IMR-90 (cell line): ENCODE measurements around the gene HLX. TPM values are rescaled to one million over a fixed set of nuclear protein-coding genes. Genes with fewer than 3 reads are reported as not detected.
A peak's percentile ranks its signal among the peaks of the same experiment; 100 is the strongest.

Experiments used
- ATAC-seq: fragments of 200-7000 bp; cut with Tn5 transposase; 2 replicates; pipeline ENCODE4 v1.9.1; 2020; ENCODE audit warnings: low read depth, mild to moderate bottlenecking, moderate library complexity
- BruUV-seq: library from RNA; stranded (reverse); fragments of 400-500 nt; replicated peaks from 2 replicates; lab custom pipeline; 2021; lab: Mats Ljungman, UMichigan
- CTCF ChIA-PET: fragments of 300-600 bp; formaldehyde crosslinking; extraction: SDS; loops from one replicate; lab custom pipeline; 2021; ENCODE audit warnings: antibody characterized with exemption; lab: Yijun Ruan, JAX
- POLR2A ChIA-PET: fragments of 300-600 bp; sonication (Branson Sonifier 250); formaldehyde crosslinking; loops from one replicate; lab custom pipeline; 2022; ENCODE audit warnings: antibody characterized with exemption; ENCODE audit not compliant: unreplicated experiment; lab: Charles Lee
- DNase-seq: peaks from one replicate; pipeline ENCODE4 v3.0.0; 2013
- H2AFZ ChIP-seq: replicated peaks from 2 replicates; pipeline ENCODE3; 2013; ENCODE audit warnings: low read length, mild to moderate bottlenecking; ENCODE audit not compliant: poor library complexity
- H2AK5ac ChIP-seq: 2 replicates; pipeline ENCODE4 v1.6.1; 2013; ENCODE audit warnings: low read depth, low read length, inconsistent platforms
- H2AK9ac ChIP-seq: replicated peaks from 2 replicates; pipeline ENCODE3; 2013; ENCODE audit warnings: mild to moderate bottlenecking, low read depth, low read length, moderate library complexity; ENCODE audit not compliant: poor library complexity
- H2BK120ac ChIP-seq: 2 replicates; pipeline ENCODE4 v1.6.1; 2013; ENCODE audit warnings: low read depth, low read length, inconsistent platforms
- H2BK15ac ChIP-seq: 3 replicates; pipeline ENCODE4 v1.6.1; 2013; ENCODE audit warnings: low read depth, low read length, inconsistent platforms
- H2BK20ac ChIP-seq: 2 replicates; pipeline ENCODE4 v1.6.1; 2013; ENCODE audit warnings: low read depth, mild to moderate bottlenecking, inconsistent platforms, low read length, moderate library complexity
- H2BK5ac ChIP-seq: 2 replicates; pipeline ENCODE4 v1.6.1; 2013; ENCODE audit warnings: mild to moderate bottlenecking, low read depth, low read length, inconsistent platforms; ENCODE audit not compliant: poor library complexity, severe bottlenecking
- H3K14ac ChIP-seq: replicated peaks from 2 replicates; pipeline ENCODE4 v1.6.1; 2013; ENCODE audit warnings: low read depth, low read length, inconsistent platforms
- H3K18ac ChIP-seq: 2 replicates; pipeline ENCODE4 v1.6.1; 2013; ENCODE audit warnings: low read depth, low read length, control low read depth
- H3K23ac ChIP-seq: 2 replicates; pipeline ENCODE4 v1.6.1; 2013; ENCODE audit warnings: low read depth, low read length, inconsistent platforms
- H3K27ac ChIP-seq: 2 replicates; pipeline ENCODE4 v1.5.1; 2013; ENCODE audit warnings: mild to moderate bottlenecking, control low read depth, low read length; ENCODE audit not compliant: insufficient read depth
- H3K27me3 ChIP-seq: 2 replicates; pipeline ENCODE4 v1.6.1; 2013; ENCODE audit warnings: low read length; ENCODE audit not compliant: control insufficient read depth, insufficient read depth
- H3K36me3 ChIP-seq: 2 replicates; pipeline ENCODE4 v1.6.1; 2013; ENCODE audit warnings: low read length, mixed read lengths; ENCODE audit not compliant: control insufficient read depth, insufficient read depth
- H3K4ac ChIP-seq: 2 replicates; pipeline ENCODE4 v1.6.1; 2013; ENCODE audit warnings: low read depth, low read length, inconsistent platforms
- H3K4me1 ChIP-seq: 2 replicates; pipeline ENCODE4 v1.6.1; 2013; ENCODE audit warnings: low read length, mixed read lengths; ENCODE audit not compliant: control insufficient read depth, insufficient read depth
- H3K4me2 ChIP-seq: 2 replicates; pipeline ENCODE4 v1.6.1; 2013; ENCODE audit warnings: low read depth, mild to moderate bottlenecking, control low read depth, low read length, moderate library complexity
- H3K4me3 ChIP-seq: 2 replicates; pipeline ENCODE4 v1.5.1; 2013; ENCODE audit warnings: low read depth, mild to moderate bottlenecking, control low read depth, low read length, moderate library complexity; ENCODE audit not compliant: insufficient read depth
- H3K56ac ChIP-seq: 2 replicates; pipeline ENCODE4 v1.6.1; 2013; ENCODE audit warnings: low read length, inconsistent platforms; ENCODE audit not compliant: insufficient read depth; ENCODE audit errors: extremely low read depth
- H3K79me1 ChIP-seq, 2 experiments: 2 replicates each; pipeline ENCODE4 v1.6.1; 2013; ENCODE audit warnings: low read length in 2 of 2, inconsistent platforms in 1 of 2, low read depth in 1 of 2
- H3K9ac ChIP-seq: 2 replicates; pipeline ENCODE4 v1.6.1; 2013; ENCODE audit warnings: low read depth, low read length, control low read depth
- H3K9me1 ChIP-seq: 2 replicates; pipeline ENCODE4 v1.6.1; 2013; ENCODE audit warnings: low read length, inconsistent platforms; ENCODE audit not compliant: insufficient read depth
- H3K9me3 ChIP-seq: 2 replicates; pipeline ENCODE4 v1.6.1; 2013; ENCODE audit warnings: low read length; ENCODE audit not compliant: control insufficient read depth, insufficient read depth
- H4K20me1 ChIP-seq: 2 replicates; pipeline ENCODE4 v1.6.1; 2013; ENCODE audit warnings: low read length, inconsistent platforms; ENCODE audit not compliant: insufficient read depth
- H4K5ac ChIP-seq: 2 replicates; pipeline ENCODE4 v1.6.1; 2013; ENCODE audit warnings: mild to moderate bottlenecking, low read depth, low read length, control low read depth
- H4K8ac ChIP-seq, 2 experiments: 2 replicates each; pipeline ENCODE4 v1.6.1; 2013; ENCODE audit warnings: low read depth in 2 of 2, low read length in 2 of 2, control low read depth in 1 of 2, inconsistent platforms in 1 of 2
- H4K91ac ChIP-seq: 2 replicates; pipeline ENCODE4 v1.6.1; 2013; ENCODE audit warnings: low read depth, low read length, inconsistent platforms; ENCODE audit not compliant: insufficient read depth
- CEBPB ChIP-seq: IDR thresholded peaks from 2 replicates; pipeline ENCODE4 v1.6.1; 2012; ENCODE audit warnings: low read depth, low read length, improper control_type of control experiment
- SMC3 ChIP-seq: fragments of 150-350 bp; IDR thresholded peaks from 2 replicates; pipeline ENCODE4 v1.6.1; 2016; ENCODE audit warnings: low read depth, mild to moderate bottlenecking, antibody characterized with exemption, low read length, moderate library complexity
- WGBS, 2 experiments: methylation state at CpG; one replicate each; pipeline versions ENCODE4 v1.1.5 to v1.1.7; 2013; ENCODE audit warnings: missing lambda C conversion rate in 2 of 2; ENCODE audit not compliant: insufficient read length in 1 of 2; ENCODE audit errors: extremely low coverage in 2 of 2; 5-methylcytosine and 5-hydroxymethylcytosine counted together
- dilution Hi-C: fragments of 300-500 bp; cut with HindIII; formaldehyde crosslinking; loops from one replicate; pipeline ENCODE4 v1.14.3; 2018; ENCODE audit warnings: low sequenced_read_pairs; ENCODE audit not compliant: unreplicated experiment
- in situ Hi-C: fragments of 300-500 bp; cut with MboI; formaldehyde crosslinking; loops from 3 replicates; pipeline ENCODE4 v1.14.3; 2019; ENCODE audit warnings: low sequenced_read_pairs, inconsistent platforms, mixed read lengths
- intact Hi-C: fragments of 100-400 bp; cut with micrococcal nuclease; formaldehyde crosslinking; loops from 2 replicates; pipeline ENCODE4 v1.10.0; 2022
- polyA plus RNA-seq, 3 experiments: library from polyadenylated mRNA; depleted of rRNA; stranded (reverse); fragments of >200 nt; gene quantifications; 2 replicates each; pipeline ENCODE4 v1.2.3, GENCODE V29; 2012; ENCODE audit warnings: low replicate concordance in 1 of 3
- total RNA-seq: library from RNA; depleted of rRNA; stranded (reverse); fragments of >200 nt; gene quantifications from 2 replicates; pipeline ENCODE4 v1.2.3, GENCODE V29; 2012

The HLX gene
- total and polyA plus RNA-seq, 2 of the 4 experiments (the other 2 are of a cell fraction), result 4.3 to 6.1 TPM

- Histone ChIP-seq H3K9me3 (no peaks in the 10 kb centered on the region), H4K91ac (no peak overlapping the region), H4K5ac (no peak overlapping the region), H3K79me1 (no peaks in the 10 kb centered on the region), H2BK15ac (no peak overlapping the region), H3K4me3 (no peak overlapping the region), H3K36me3 (no peaks in the 10 kb centered on the region), H2BK120ac (no peak overlapping the region), H3K14ac (no peak overlapping the region), H4K20me1 (no peaks in the 10 kb centered on the region), H3K56ac (no peak overlapping the region), H3K9me1 (no peaks in the 10 kb centered on the region), H2AFZ (no peak overlapping the region), H3K4me1 (0 out of 2 replicates have a peak, but pooled peaks cover 2% of the 10 kb centered on the region), H2AK5ac (no peak overlapping the region), H3K23ac (no peak overlapping the region), H3K9ac (no peak overlapping the region), H2AK9ac (no peak overlapping the region), H3K27ac (no peak overlapping the region), H2BK20ac (no peak overlapping the region), H4K8ac (no peak overlapping the region), H2BK5ac (no peak overlapping the region), H3K27me3 (0 out of 2 replicates have a peak, but pooled peaks cover 2% of the 10 kb centered on the region), H3K4me2 (no peak overlapping the region), H3K18ac (no peak overlapping the region), H3K4ac (no peak overlapping the region)
- dilution Hi-C loops (no loop called here), in situ Hi-C loops (loop anchor here (5.0 kb wide), 1 partner anchor 299 kb away; no protein-coding TSS in a partner anchor), intact Hi-C loops (no loop called here)
- ATAC-seq (no peak), DNase-seq (peak; percentile 25)
- WGBS, 2 experiments, result no CpG with 5 or more reads among the region's 1 CpG
- CTCF ChIA-PET, result no interaction called here
- TF ChIP-seq CEBPB, result 0 out of 2 replicates have a peak, but pooled peaks have one; percentile 20
- TF ChIP-seq SMC3, result no peak
- POLR2A ChIA-PET, result no interaction called here
- no TSS peak for BruUV-seq
Observed at GRCh38 chr1:220902916-220903315, 23.7 kb downstream of the HLX start.
